Karpas-422 (cell line): Measurements from ENCODE around the gene TMEM129. TPM values are rescaled to one million over a fixed set of nuclear protein-coding genes. Genes with fewer than 3 reads are reported as not detected.

Source experiments
- DNase-seq: peaks from one replicate; pipeline ENCODE4 v3.0.0-alpha.2; 2015
- H2AFZ ChIP-seq: fragments of 200-600 bp; sonication (generic); 2 replicates; pipeline ENCODE4 v1.6.1; 2014; ENCODE audit warnings: antibody characterized with exemption, low read length, mixed read lengths
- H3K27ac ChIP-seq: fragments of 200-600 bp; sonication (generic); 2 replicates; pipeline ENCODE4 v1.5.1; 2014; ENCODE audit warnings: mild to moderate bottlenecking, low read length, moderate library complexity
- H3K27me3 ChIP-seq: fragments of 200-600 bp; sonication (generic); 2 replicates; pipeline ENCODE4 v1.6.1; 2014; ENCODE audit warnings: low read length, mixed read lengths
- H3K36me3 ChIP-seq: fragments of 200-600 bp; sonication (generic); 2 replicates; pipeline ENCODE4 v1.6.1; 2014; ENCODE audit warnings: low read length, mixed read lengths; ENCODE audit not compliant: insufficient read depth
- H3K4me1 ChIP-seq: fragments of 200-600 bp; sonication (generic); 2 replicates; pipeline ENCODE4 v1.6.1; 2014; ENCODE audit warnings: mild to moderate bottlenecking, low read length, mixed read lengths
- H3K4me2 ChIP-seq: fragments of 200-600 bp; sonication (generic); 2 replicates; pipeline ENCODE4 v1.6.1; 2014; ENCODE audit warnings: low read length, low read depth, mild to moderate bottlenecking; ENCODE audit not compliant: poor library complexity, severe bottlenecking
- H3K4me3 ChIP-seq: fragments of 200-600 bp; sonication (generic); 2 replicates; pipeline ENCODE4 v1.5.1; 2014; ENCODE audit warnings: mild to moderate bottlenecking, antibody characterized with exemption, low read length, mixed read lengths
- H3K79me2 ChIP-seq: fragments of 200-600 bp; sonication (generic); 2 replicates; pipeline ENCODE4 v1.6.1; 2014; ENCODE audit warnings: mild to moderate bottlenecking, low read length, mixed read lengths
- H3K9ac ChIP-seq: fragments of 200-600 bp; sonication (generic); 2 replicates; pipeline ENCODE4 v1.6.0; 2014; ENCODE audit warnings: low read length
- H3K9me2 ChIP-seq: fragments of 200-600 bp; sonication (generic), shearing (Covaris generic); replicated peaks from 2 replicates; pipeline ENCODE4 v1.6.0; 2014; ENCODE audit warnings: mild to moderate bottlenecking, low read length, moderate library complexity; ENCODE audit not compliant: insufficient read depth
- H3K9me3 ChIP-seq: fragments of 300-700, 200-600 bp; sonication (generic); 2 replicates; pipeline ENCODE4 v1.6.1; 2014; ENCODE audit warnings: low read length, mixed read lengths
- H4K20me1 ChIP-seq: fragments of 200-600 bp; sonication (generic); 2 replicates; pipeline ENCODE4 v1.6.1; 2014; ENCODE audit warnings: mild to moderate bottlenecking, antibody characterized with exemption, low read length, low read depth; ENCODE audit not compliant: insufficient read depth
- total RNA-seq: library from RNA; depleted of rRNA; stranded (reverse); fragments of >200 nt; shearing (Covaris generic); gene quantifications from 2 replicates; pipeline ENCODE4 v1.2.3, GENCODE V29; 2014; ENCODE audit warnings: low replicate concordance; rRNA removed

The TMEM129 gene, protein sequence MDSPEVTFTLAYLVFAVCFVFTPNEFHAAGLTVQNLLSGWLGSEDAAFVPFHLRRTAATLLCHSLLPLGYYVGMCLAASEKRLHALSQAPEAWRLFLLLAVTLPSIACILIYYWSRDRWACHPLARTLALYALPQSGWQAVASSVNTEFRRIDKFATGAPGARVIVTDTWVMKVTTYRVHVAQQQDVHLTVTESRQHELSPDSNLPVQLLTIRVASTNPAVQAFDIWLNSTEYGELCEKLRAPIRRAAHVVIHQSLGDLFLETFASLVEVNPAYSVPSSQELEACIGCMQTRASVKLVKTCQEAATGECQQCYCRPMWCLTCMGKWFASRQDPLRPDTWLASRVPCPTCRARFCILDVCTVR
- 21.8 and 39.4 TPM in 2 replicates for total RNA-seq

DNA sequence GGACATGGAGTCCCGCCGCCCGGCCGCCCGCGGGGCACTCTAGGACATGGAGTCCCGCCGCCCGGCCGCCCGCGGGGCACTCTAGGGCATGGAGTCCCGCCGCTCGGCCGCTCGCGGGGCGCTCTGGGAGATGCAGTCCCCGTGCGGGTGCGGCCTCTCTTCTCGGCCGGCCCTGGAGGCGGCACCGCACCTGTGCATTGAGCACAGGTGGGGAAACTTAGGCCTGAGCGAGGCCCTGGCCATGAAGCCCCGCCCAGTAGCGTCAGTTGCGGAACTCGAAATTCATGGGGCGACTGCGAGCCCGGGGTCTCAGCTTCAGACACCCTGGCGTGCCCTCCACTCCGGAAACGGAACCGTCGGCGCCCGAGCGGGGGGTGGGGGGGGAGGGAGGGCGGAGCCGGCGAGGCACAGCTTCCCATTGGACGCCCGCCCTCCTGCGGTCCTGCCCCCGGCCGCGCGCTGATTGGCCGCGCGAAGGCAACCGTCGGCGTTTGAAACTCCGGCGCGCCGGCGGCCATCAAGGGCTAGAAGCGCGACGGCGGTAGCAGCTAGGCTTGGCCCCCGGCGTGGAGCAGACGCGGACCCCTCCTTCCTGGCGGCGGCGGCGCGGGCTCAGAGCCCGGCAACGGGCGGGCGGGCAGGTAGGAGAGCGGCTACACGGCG lies at the start of gene TMEM129, which contains the start of gene TACC3:
Gene TMEM129 (minus strand): TSS at position 321 of the 663 bp plus-strand sequence. CDS start 486 bp downstream, outside the sequence.
Gene TACC3 (plus strand): TSS at position 519 of the 663 bp plus-strand sequence. CDS start 1,901 bp downstream, outside the sequence.
- no peaks in the 10 kb centered on the region for H3K9me2 ChIP-seq
- peak within 1 kb of the TSS; percentile 82 for H3K4me3 ChIP-seq
- 0 out of 2 replicates have a peak within 1 kb of the TSS, but pooled peaks have one; percentile 50 for H2AFZ ChIP-seq
- peak within 1 kb of the TSS; percentile 97 for H3K4me2 ChIP-seq
- H3K4me1 ChIP-seq = peaks cover 46% of the 10 kb centered on the region
- H3K79me2 ChIP-seq = peaks cover 71% of the 10 kb centered on the region
- H3K9ac ChIP-seq = peak within 1 kb of the TSS; percentile 93
- peak; percentile 99 for DNase-seq
- H4K20me1 ChIP-seq = peaks cover 29% of the 10 kb centered on the region
- no peaks in the 10 kb centered on the region for H3K27me3 ChIP-seq
- H3K36me3 ChIP-seq = peaks cover 17% of the 10 kb centered on the region; the same call in 1 of the 2 replicates
- H3K9me3 ChIP-seq = no peaks in the 10 kb centered on the region
- peak within 1 kb of the TSS; percentile 87 for H3K27ac ChIP-seq

DNA sequence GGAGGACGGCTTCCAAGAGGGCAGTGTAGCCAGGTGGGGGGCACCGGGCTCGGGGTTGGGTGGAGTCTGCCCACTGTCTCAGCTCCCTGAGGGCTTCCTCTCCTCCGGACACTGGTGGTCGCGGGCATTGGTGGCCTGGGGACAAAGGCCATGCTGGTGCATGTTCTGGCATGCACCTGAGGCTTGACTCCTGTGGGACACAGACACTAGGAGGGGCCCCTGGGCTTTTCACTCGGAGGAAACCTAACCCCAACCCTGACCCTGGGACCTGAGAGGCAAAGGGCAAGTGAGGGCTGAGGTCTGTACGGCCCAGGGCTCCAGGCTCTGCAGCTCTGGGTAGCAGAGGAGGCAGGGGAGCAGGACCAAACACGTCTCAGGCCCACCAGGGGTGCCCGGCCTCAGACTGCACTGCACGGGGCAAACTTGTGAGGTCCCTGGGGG lies 49.7 kb upstream of the TMEM129 start:
- Histone ChIP-seq H2AFZ (no peak overlapping the region), H3K79me2 (no peaks in the 10 kb centered on the region), H3K9ac (no peak overlapping the region), H3K27me3 (no peaks in the 10 kb centered on the region), H3K36me3 (no peaks in the 10 kb centered on the region), H3K9me2 (no peaks in the 10 kb centered on the region), H3K4me1 (peaks cover 54% of the 10 kb centered on the region), H3K27ac (no peak overlapping the region), H3K4me3 (no peak overlapping the region), H3K9me3 (no peaks in the 10 kb centered on the region), H4K20me1 (peaks cover 24% of the 10 kb centered on the region; the same call in 1 of the 2 replicates), H3K4me2 (no peak overlapping the region)
- no peak for DNase-seq

DNA sequence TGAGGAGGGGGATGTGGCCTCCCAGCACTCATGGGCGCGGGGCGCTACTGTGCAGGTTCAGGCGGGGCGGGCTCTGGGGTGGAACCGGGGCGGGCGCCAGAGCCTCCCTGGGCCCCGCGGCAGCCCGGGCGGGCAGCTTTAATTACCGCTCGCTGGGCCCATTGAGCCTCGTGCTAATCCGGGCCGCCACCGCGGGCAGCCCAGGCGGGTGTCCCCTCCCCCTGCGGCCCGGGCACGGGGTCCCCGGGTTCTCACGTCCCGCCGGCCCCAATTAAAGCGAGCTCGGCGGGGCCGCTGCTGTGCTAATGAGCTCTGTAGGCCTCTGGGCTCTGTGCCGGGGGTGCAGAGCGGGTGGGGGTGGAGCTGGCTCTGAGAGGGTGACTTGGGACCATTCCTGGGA lies 49.1 kb upstream of the TMEM129 start:
- Histone ChIP-seq H3K4me3 (no peak overlapping the region), H3K4me1 (peaks cover 51% of the 10 kb centered on the region), H3K9me3 (no peaks in the 10 kb centered on the region), H3K9me2 (no peaks in the 10 kb centered on the region), H3K27ac (no peak overlapping the region), H3K9ac (no peak overlapping the region), H3K79me2 (no peaks in the 10 kb centered on the region), H2AFZ (no peak overlapping the region), H4K20me1 (peaks cover 26% of the 10 kb centered on the region; the same call in 1 of the 2 replicates), H3K27me3 (no peaks in the 10 kb centered on the region), H3K36me3 (no peaks in the 10 kb centered on the region), H3K4me2 (no peak overlapping the region)
- DNase-seq = no peak

DNA sequence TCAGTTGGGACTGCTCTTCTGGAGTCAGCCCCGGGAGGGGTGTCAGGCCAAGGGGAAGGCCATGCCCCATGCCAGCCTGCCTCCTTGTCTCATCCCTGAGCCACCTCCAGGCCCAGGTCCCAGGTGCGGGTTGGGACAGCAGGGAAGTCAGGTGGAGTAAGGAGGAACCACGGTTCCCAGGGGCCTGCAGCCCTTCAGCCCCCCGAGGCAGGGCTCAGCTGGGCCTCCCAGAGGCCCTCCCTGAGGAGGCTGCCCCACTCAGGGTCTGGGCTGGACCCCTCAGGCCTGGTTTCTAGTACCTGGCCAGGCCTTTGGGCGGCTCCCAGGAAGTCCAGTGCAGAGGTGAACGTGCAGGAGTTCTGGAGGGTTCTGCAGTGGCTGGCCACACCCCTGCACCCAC lies 48.6 kb upstream of the TMEM129 start:
- no peak overlapping the region for H2AFZ ChIP-seq
- no peak overlapping the region for H3K9ac ChIP-seq
- H3K36me3 ChIP-seq = no peaks in the 10 kb centered on the region
- no peaks in the 10 kb centered on the region for H3K27me3 ChIP-seq
- no peak for DNase-seq
- H3K4me1 ChIP-seq = peaks cover 51% of the 10 kb centered on the region
- H3K9me2 ChIP-seq = no peaks in the 10 kb centered on the region
- H3K79me2 ChIP-seq = no peaks in the 10 kb centered on the region
- H3K4me3 ChIP-seq = no peak overlapping the region
- H3K27ac ChIP-seq = no peak overlapping the region
- peaks cover 26% of the 10 kb centered on the region; the same call in 1 of the 2 replicates for H4K20me1 ChIP-seq
- H3K4me2 ChIP-seq = no peak overlapping the region
- H3K9me3 ChIP-seq = no peaks in the 10 kb centered on the region

DNA sequence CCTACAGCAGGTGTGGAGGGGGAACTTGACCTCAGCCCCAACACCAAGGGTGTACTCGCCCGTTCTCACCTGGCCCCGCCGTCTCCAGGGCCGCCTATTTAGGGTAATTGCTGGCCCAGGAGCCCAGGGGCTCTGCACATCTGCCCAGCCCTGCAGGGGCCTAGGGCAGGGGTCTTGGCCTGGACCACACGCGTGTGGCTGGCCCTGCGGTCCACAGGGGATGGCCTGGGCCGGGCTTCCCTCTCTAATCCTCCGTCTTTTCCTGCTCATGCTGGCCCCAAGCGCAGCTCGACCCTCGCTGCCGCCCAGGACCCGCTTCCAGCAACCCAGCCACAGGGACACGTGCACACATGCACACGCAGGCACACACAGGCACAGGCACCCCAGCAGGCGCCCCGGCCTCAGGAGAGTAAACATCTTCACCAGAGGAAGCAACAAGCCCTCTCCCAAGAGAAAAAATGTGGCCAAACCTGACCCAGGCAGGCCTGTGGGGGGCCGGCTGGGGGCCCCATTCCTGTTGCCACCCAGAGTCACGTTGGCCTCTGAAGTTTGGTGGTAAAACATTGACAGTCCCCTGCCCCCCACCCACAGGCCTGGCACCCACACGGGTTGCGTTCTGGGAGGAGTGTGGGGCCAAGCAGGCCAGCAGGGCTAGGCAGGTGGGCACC lies 47.4 kb upstream of the TMEM129 start:
- DNase-seq = no peak
- no peak overlapping the region for H3K27ac ChIP-seq
- no peaks in the 10 kb centered on the region for H3K9me3 ChIP-seq
- H3K4me1 ChIP-seq = peaks cover 50% of the 10 kb centered on the region
- H3K9me2 ChIP-seq = no peaks in the 10 kb centered on the region
- H3K36me3 ChIP-seq = no peaks in the 10 kb centered on the region
- no peak overlapping the region for H3K9ac ChIP-seq
- H4K20me1 ChIP-seq = peaks cover 26% of the 10 kb centered on the region; the same call in 1 of the 2 replicates
- no peaks in the 10 kb centered on the region for H3K27me3 ChIP-seq
- H3K79me2 ChIP-seq = no peaks in the 10 kb centered on the region
- no peak overlapping the region for H2AFZ ChIP-seq
- H3K4me3 ChIP-seq = peak overlapping the region; percentile 52; the same call in 1 of the 2 replicates
- H3K4me2 ChIP-seq = peak overlapping the region; percentile 70

DNA sequence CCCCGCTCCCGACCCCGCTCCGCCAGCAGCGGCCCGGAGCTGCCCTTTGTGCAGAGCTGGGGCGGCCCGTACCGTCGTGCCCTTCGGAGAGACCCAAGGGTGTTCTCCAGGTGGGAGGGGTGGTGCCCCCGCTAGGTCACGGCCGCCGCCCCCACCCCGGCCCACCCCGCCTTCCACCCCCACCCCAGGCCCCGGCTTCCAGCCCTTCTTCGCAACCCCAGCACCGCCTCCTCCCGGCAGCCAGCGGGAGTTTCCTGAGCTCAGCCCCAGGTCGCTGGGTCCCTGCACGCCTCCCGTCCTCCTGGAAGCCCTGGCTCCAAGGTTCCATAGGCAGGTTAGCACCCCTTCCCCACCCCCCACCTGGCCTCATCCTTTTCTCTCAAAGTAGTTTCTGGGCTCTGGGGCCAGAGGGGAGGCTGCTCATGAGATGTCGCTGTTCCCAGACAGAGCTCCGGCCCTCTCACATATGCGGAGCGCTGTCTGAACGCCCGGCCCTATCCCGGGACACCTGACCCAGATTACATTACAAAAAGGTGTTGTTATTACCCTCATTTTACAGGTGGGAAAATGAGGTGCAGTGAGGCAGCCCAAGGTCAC lies 46.7 kb upstream of the TMEM129 start:
- H3K9ac ChIP-seq = peak overlapping the region; percentile 45; the same call in 1 of the 2 replicates
- peaks cover 46% of the 10 kb centered on the region for H3K4me1 ChIP-seq
- H3K36me3 ChIP-seq = no peaks in the 10 kb centered on the region
- peaks cover 26% of the 10 kb centered on the region; the same call in 1 of the 2 replicates for H4K20me1 ChIP-seq
- peak overlapping the region; percentile 70 for H3K4me2 ChIP-seq
- no peaks in the 10 kb centered on the region for H3K9me3 ChIP-seq
- no peaks in the 10 kb centered on the region for H3K9me2 ChIP-seq
- no peak overlapping the region for H3K27ac ChIP-seq
- peak overlapping the region; percentile 52; the same call in 1 of the 2 replicates for H3K4me3 ChIP-seq
- peak; percentile 76 for DNase-seq
- no peaks in the 10 kb centered on the region for H3K79me2 ChIP-seq
- H3K27me3 ChIP-seq = no peaks in the 10 kb centered on the region
- H2AFZ ChIP-seq = no peak overlapping the region

DNA sequence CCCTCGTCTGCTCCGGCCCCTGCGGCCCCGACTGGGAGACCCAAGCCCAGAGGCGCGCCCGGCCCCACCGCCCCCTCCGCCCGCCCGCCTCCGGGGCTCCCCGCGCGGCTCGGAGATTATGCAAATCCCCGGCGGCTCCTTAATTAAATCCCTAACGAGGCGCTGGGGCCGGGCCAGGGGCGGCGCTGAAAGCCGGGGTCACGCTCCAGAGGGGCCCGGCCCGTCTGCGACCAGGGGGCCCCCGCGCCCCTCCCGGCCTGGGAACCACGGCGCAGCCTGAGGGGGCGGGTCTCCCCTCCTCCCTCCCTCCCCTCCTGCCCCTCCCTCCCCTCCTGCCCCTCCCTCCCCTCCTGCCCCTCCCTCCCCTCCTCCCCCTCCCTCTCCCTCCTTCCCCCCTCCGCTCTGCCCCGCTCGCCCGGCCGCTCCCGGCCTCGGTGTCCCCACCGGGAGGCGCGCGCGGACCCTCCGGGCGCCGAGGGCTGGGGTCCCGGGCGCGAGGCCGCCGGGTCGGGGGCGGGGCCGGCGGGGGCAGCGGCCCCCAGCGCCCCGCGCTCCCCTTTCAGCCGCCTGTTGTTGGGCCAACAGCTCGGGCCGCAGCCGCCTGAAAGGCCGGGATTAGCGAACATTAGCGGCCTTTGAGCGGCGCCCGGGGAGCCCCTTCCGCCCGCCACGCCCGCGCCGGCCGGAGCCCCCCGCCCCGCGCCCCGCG lies 46.1 kb upstream of the TMEM129 start:
- H3K36me3 ChIP-seq = no peaks in the 10 kb centered on the region
- H3K4me1 ChIP-seq = peaks cover 44% of the 10 kb centered on the region
- no peaks in the 10 kb centered on the region for H3K9me2 ChIP-seq
- H4K20me1 ChIP-seq = peaks cover 21% of the 10 kb centered on the region; the same call in 1 of the 2 replicates
- peak overlapping the region; percentile 47 for H3K4me2 ChIP-seq
- no peak overlapping the region for H3K9ac ChIP-seq
- no peaks in the 10 kb centered on the region for H3K79me2 ChIP-seq
- peak; percentile 89 for DNase-seq
- H3K9me3 ChIP-seq = no peaks in the 10 kb centered on the region
- H2AFZ ChIP-seq = no peak overlapping the region
- no peak overlapping the region for H3K27ac ChIP-seq
- H3K27me3 ChIP-seq = no peaks in the 10 kb centered on the region
- no peak overlapping the region for H3K4me3 ChIP-seq
